AG10803 (cell line): ENCODE data around the gene MARK2.

Experiments used
- DNase-seq: peaks from one replicate; pipeline ENCODE4 v3.0.0; 2010; ENCODE audit warnings: low read depth
- H3K4me3 ChIP-seq: 2 replicates; pipeline ENCODE4 v1.5.1; 2011; ENCODE audit warnings: mild to moderate bottlenecking, low read length, control low read depth
- CTCF ChIP-seq: conservative IDR thresholded peaks from 2 replicates; pipeline ENCODE4 v1.5.1; 2011; ENCODE audit warnings: mild to moderate bottlenecking, low read length, control low read depth, inconsistent platforms

Gene MARK2

GRCh38 chr11:63945477-63946163 lies 106.7 kb downstream of the MARK2 start:
- peak overlapping the region; percentile 27; the same call in 1 of the 2 replicates for H3K4me3 ChIP-seq
- peak; percentile 77 for TF ChIP-seq CTCF
- DNase-seq = peak; percentile 80

- DNase-seq = no peak
- no peak for TF ChIP-seq CTCF
- H3K4me3 ChIP-seq = no peak overlapping the region
Measured at GRCh38 chr11:63951779-63952536, 113.0 kb downstream of the MARK2 start.

GRCh38 chr11:63952570-63952969 lies 113.7 kb downstream of the MARK2 start:
- no peak for TF ChIP-seq CTCF

GRCh38 chr11:63958008-63958407 lies 119.1 kb downstream of the MARK2 start:
- no peak for DNase-seq
- H3K4me3 ChIP-seq = no peak overlapping the region
- no peak for TF ChIP-seq CTCF

More at GRCh38 chr11:63952570-63952969, 113.7 kb downstream of the MARK2 start:
- no peak for DNase-seq
- no peak overlapping the region for H3K4me3 ChIP-seq
